Endothelial cell of umbilical vein (primary cell): ENCODE results near the gene WBP1L. TPM values are rescaled to one million over a fixed set of nuclear protein-coding genes. Genes with fewer than 3 reads are reported as not detected.

Experiments
- BruUV-seq: library from RNA; stranded (reverse); fragments of 400-500 nt; replicated peaks from 2 replicates; lab custom pipeline; 2021; lab: Mats Ljungman, UMichigan
- CTCF ChIA-PET: fragments of 300-600, 350-600 bp; sonication (Branson Sonifier 250); formaldehyde crosslinking; loops from one replicate; lab custom pipeline; 2021; ENCODE audit warnings: antibody characterized with exemption, inconsistent platforms; lab: Charles Lee
- POLR2A ChIA-PET: fragments of 300-600, 350-600 bp; sonication (Branson Sonifier 250); formaldehyde crosslinking; loops from one replicate; lab custom pipeline; 2021; ENCODE audit warnings: antibody characterized with exemption, inconsistent platforms; lab: Charles Lee
- DNase-seq: peaks from one replicate; pipeline ENCODE4 v3.0.0-alpha.2; 2011; ENCODE audit warnings: low read depth, low spot score
- FAIRE-seq: peaks from 2 replicates; lab custom pipeline; 2011; peaks lifted over from hg19 to GRCh38; lab: Jason Lieb, UNC
- H2AFZ ChIP-seq: 2 replicates; pipeline ENCODE4 v1.6.0; 2012; ENCODE audit warnings: low read depth, low read length, control low read depth, inconsistent platforms
- H3K27ac ChIP-seq: 2 replicates; pipeline ENCODE4 v1.5.1; 2011; ENCODE audit warnings: low read depth, mild to moderate bottlenecking, control low read depth, low read length, moderate library complexity; ENCODE audit not compliant: insufficient read depth
- H3K27me3 ChIP-seq, 2 experiments: 2 replicates each; pipeline versions ENCODE4 v1.6.0 to v1.6.1; 2011; ENCODE audit warnings: low read length in 2 of 2, mixed read lengths in 1 of 2; ENCODE audit not compliant: control insufficient read depth in 2 of 2, insufficient read depth in 2 of 2
- H3K36me3 ChIP-seq, 2 experiments: 2 replicates in 1 of 2; 3 replicates in 1 of 2; pipeline ENCODE4 v1.5.1; 2011; ENCODE audit warnings: low read length in 2 of 2, mild to moderate bottlenecking in 1 of 2, moderate library complexity in 1 of 2; ENCODE audit not compliant: control insufficient read depth in 2 of 2, insufficient read depth in 2 of 2; ENCODE audit errors: extremely low read depth in 1 of 2
- H3K4me1 ChIP-seq: 3 replicates; pipeline ENCODE4 v1.5.1; 2011; ENCODE audit warnings: mild to moderate bottlenecking, low read length; ENCODE audit not compliant: control insufficient read depth, insufficient read depth; ENCODE audit errors: extremely low read depth
- H3K4me2 ChIP-seq: 2 replicates; pipeline ENCODE4 v1.6.1; 2011; ENCODE audit warnings: low read length, control low read depth, mixed read lengths; ENCODE audit not compliant: insufficient read depth
- H3K4me3 ChIP-seq, 3 experiments: fragments of 200-600 bp in 1 of 3; sonication (generic), shearing (Covaris generic) in 1 of 3; replicated peaks in 1 of 3; 2 replicates each; pipeline ENCODE4 v1.5.1; 2011 to 2016; ENCODE audit warnings: control low read depth in 3 of 3, low read length in 3 of 3, mild to moderate bottlenecking in 2 of 3, inconsistent platforms in 1 of 3, low read depth in 1 of 3, moderate library complexity in 1 of 3; ENCODE audit not compliant: insufficient read depth in 1 of 3
- H3K79me2 ChIP-seq: 2 replicates; pipeline ENCODE4 v1.6.0; 2012; ENCODE audit warnings: low read length, inconsistent platforms; ENCODE audit not compliant: control insufficient read depth, insufficient read depth
- H3K9ac ChIP-seq: replicated peaks from 2 replicates; pipeline ENCODE3; 2011; ENCODE audit warnings: low read length, control low read depth; ENCODE audit not compliant: insufficient read depth; ENCODE audit errors: extremely low read depth
- H3K9me1 ChIP-seq: replicated peaks from 3 replicates; pipeline ENCODE4 v1.6.0; 2011; ENCODE audit warnings: mild to moderate bottlenecking, low read length; ENCODE audit not compliant: control insufficient read depth, insufficient read depth; ENCODE audit errors: extremely low read depth
- H3K9me3 ChIP-seq: replicated peaks from 2 replicates; pipeline ENCODE4 v1.5.1; 2012; ENCODE audit warnings: low read length, inconsistent platforms; ENCODE audit not compliant: control insufficient read depth, insufficient read depth
- H4K20me1 ChIP-seq: replicated peaks from 2 replicates; pipeline ENCODE3; 2011; ENCODE audit warnings: mild to moderate bottlenecking, low read length; ENCODE audit not compliant: control insufficient read depth, insufficient read depth; ENCODE audit errors: extremely low read depth
- EZH2 ChIP-seq: IDR thresholded peaks from 2 replicates; pipeline ENCODE4 v1.6.1; 2012; ENCODE audit warnings: borderline replicate concordance, low read depth, mild to moderate bottlenecking, moderate library complexity, low read length, inconsistent platforms; ENCODE audit not compliant: severe bottlenecking
- FOS ChIP-seq: IDR thresholded peaks from 2 replicates; pipeline ENCODE4 v1.6.1; 2011; ENCODE audit warnings: mild to moderate bottlenecking, low read length, moderate library complexity, borderline replicate concordance; ENCODE audit not compliant: insufficient read depth
- GATA2 ChIP-seq: IDR thresholded peaks from 2 replicates; pipeline ENCODE4 v1.7.0; 2011; ENCODE audit warnings: low read depth, mild to moderate bottlenecking, moderate library complexity, mixed read lengths, low read length; ENCODE audit not compliant: insufficient read length, insufficient read depth
- JUN ChIP-seq: IDR thresholded peaks from 2 replicates; pipeline ENCODE4 v1.6.1; 2011; ENCODE audit warnings: borderline replicate concordance, low read depth; ENCODE audit not compliant: insufficient read length, insufficient read depth
- MAX ChIP-seq: IDR thresholded peaks from 2 replicates; pipeline ENCODE4 v1.6.1; 2011; ENCODE audit not compliant: insufficient read depth, insufficient read length
- MYC ChIP-seq: IDR thresholded peaks from one replicate; pipeline ENCODE4 v1.6.1; 2011; ENCODE audit warnings: mild to moderate bottlenecking, low read depth, low read length
- POLR2A ChIP-seq: IDR thresholded peaks from 2 replicates; pipeline ENCODE4 v1.6.1; 2012; ENCODE audit warnings: low read depth, mild to moderate bottlenecking, control low read depth, low read length
- POLR2AphosphoS5 ChIP-seq: IDR thresholded peaks from 2 replicates; pipeline ENCODE4 v1.6.1; 2012; ENCODE audit warnings: low read depth, mild to moderate bottlenecking, control low read depth, low read length, moderate library complexity; ENCODE audit not compliant: insufficient read depth
- dilution Hi-C: fragments of 300-500 bp; cut with MboI; formaldehyde crosslinking; loops from one replicate; pipeline ENCODE4 v1.15.0; 2019; ENCODE audit warnings: low sequenced_read_pairs; ENCODE audit not compliant: extremely low pct_ligation_motif_present
- intact Hi-C: fragments of 100-400 bp; cut with micrococcal nuclease; formaldehyde crosslinking; loops from one replicate; pipeline ENCODE4 v1.10.0; 2022
- polyA plus RNA-seq, 4 experiments: library from polyadenylated mRNA; depleted of rRNA in 3 of 4; stranded (reverse) in 3 of 4; unstranded in 1 of 4; fragments of >200 nt; gene quantifications; 2 replicates each; pipeline versions ENCODE4 v1.2.1 to v1.2.3, GENCODE V29; 2011 to 2012; ENCODE audit warnings: missing spikeins in 1 of 4
- total RNA-seq: library from RNA; stranded (reverse); gene quantifications from 2 replicates; pipeline ENCODE4 v1.2.3, GENCODE V29; 2021
- TF ChIP-seq, protein P1 (sequence below), 2 donors: IDR thresholded peaks; 1 replicate in 1 of 2; 2 replicates in 1 of 2; pipeline ENCODE4 v1.5.1; 2011; ENCODE audit warnings: low read length in 2 of 2, mild to moderate bottlenecking in 2 of 2, moderate library complexity in 2 of 2, control low read depth in 1 of 2, inconsistent platforms in 1 of 2, low read depth in 1 of 2; ENCODE audit not compliant: insufficient read depth in 1 of 2; ENCODE audit errors: extremely low read depth in 1 of 2

The WBP1L gene
- total and polyA plus RNA-seq, 2 donors (not counting 3 experiments of a cell fraction or from before 2014, with no cell fraction given) = 46.0 to 70.3 TPM

- H3K27ac ChIP-seq = no peak overlapping the region
- no peak for DNase-seq
- peaks cover 42% of the 10 kb centered on the region for H3K4me1 ChIP-seq
- TF ChIP-seq EZH2 (no peak), GATA2 (no peak), POLR2A (no peak), POLR2AphosphoS5 (no peak), FOS (no peak), MYC (no peak), MAX (no peak), JUN (no peak)
- TF ChIP-seq, protein P1, sequence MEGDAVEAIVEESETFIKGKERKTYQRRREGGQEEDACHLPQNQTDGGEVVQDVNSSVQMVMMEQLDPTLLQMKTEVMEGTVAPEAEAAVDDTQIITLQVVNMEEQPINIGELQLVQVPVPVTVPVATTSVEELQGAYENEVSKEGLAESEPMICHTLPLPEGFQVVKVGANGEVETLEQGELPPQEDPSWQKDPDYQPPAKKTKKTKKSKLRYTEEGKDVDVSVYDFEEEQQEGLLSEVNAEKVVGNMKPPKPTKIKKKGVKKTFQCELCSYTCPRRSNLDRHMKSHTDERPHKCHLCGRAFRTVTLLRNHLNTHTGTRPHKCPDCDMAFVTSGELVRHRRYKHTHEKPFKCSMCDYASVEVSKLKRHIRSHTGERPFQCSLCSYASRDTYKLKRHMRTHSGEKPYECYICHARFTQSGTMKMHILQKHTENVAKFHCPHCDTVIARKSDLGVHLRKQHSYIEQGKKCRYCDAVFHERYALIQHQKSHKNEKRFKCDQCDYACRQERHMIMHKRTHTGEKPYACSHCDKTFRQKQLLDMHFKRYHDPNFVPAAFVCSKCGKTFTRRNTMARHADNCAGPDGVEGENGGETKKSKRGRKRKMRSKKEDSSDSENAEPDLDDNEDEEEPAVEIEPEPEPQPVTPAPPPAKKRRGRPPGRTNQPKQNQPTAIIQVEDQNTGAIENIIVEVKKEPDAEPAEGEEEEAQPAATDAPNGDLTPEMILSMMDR (IDR thresholded peaks at IDR 0.05; ENCODE audit: extremely low read depth in 1 of 2, insufficient read depth in 1 of 2, low read depth in 1 of 2, low read length in 2 of 2) = no peak
- intact Hi-C loops (no loop called here), dilution Hi-C loops (no loop called here)
- no peak for FAIRE-seq
- no peaks in the 10 kb centered on the region for H3K79me2 ChIP-seq
- ChIA-PET POLR2A (no interaction called here), CTCF (interaction anchor here (1.0 to 3.6 kb wide), 3 partner anchors 10 to 68 kb away, joined by 4 to 15 read pairs (median 4); partner anchors contain the start of gene WBP1L)
- H3K36me3 ChIP-seq = peaks cover 0 to 30% of the 10 kb centered on the region in 2 experiments
- H3K4me2 ChIP-seq = no peak overlapping the region
- H3K4me3 ChIP-seq = no peak overlapping the region
- H3K27me3 ChIP-seq = no peaks in the 10 kb centered on the region
- no peak overlapping the region for H2AFZ ChIP-seq
- H3K9me1 ChIP-seq = no peaks in the 10 kb centered on the region
- no peak overlapping the region for H3K9ac ChIP-seq
- H4K20me1 ChIP-seq = no peaks in the 10 kb centered on the region
- BruUV-seq = no TSS peak
- H3K9me3 ChIP-seq = no peaks in the 10 kb centered on the region
These were observed 68.6 kb downstream of the WBP1L start for GRCh38 chr10:102812231-102812876.
